Muscle layer of duodenum (tissue), 2 donors: Measurements from ENCODE around the gene CHRNB4.

ENCODE experiments used
- H3K27ac ChIP-seq: one replicate; pipeline ENCODE4 v1.7.0; 2013; ENCODE audit warnings: mild to moderate bottlenecking, low read length
- H3K27me3 ChIP-seq: one replicate; pipeline ENCODE4 v1.7.0; 2013; ENCODE audit warnings: low read depth, mild to moderate bottlenecking, control low read depth, low read length
- H3K36me3 ChIP-seq, 2 donors: one replicate each; pipeline ENCODE4 v1.7.0; 2013; ENCODE audit warnings: low read length in 2 of 2, control low read depth in 1 of 2, mild to moderate bottlenecking in 1 of 2; ENCODE audit not compliant: insufficient read depth in 2 of 2, control insufficient read depth in 1 of 2
- H3K4me1 ChIP-seq, 2 donors: one replicate each; pipeline ENCODE4 v1.7.0; 2013; ENCODE audit warnings: low read length in 2 of 2, mild to moderate bottlenecking in 2 of 2, control low read depth in 1 of 2, moderate library complexity in 1 of 2; ENCODE audit not compliant: insufficient read depth in 2 of 2, control insufficient read depth in 1 of 2
- H3K4me3 ChIP-seq, 2 donors: one replicate each; pipeline ENCODE4 v1.7.0; 2013; ENCODE audit warnings: low read length in 2 of 2, low read depth in 1 of 2, mild to moderate bottlenecking in 1 of 2
- H3K9me3 ChIP-seq, 2 donors: one replicate each; pipeline ENCODE4 v1.7.0; 2013; ENCODE audit warnings: low read length in 2 of 2, control low read depth in 1 of 2, mild to moderate bottlenecking in 1 of 2; ENCODE audit not compliant: control insufficient read depth in 1 of 2
- donor health status: healthy.

CHRNB4 gene

GRCh38 chr15:78679089-78679511 lies 38.1 kb upstream of the CHRNB4 start:
- no peaks in the 10 kb centered on the region for H3K4me1 ChIP-seq
- no peaks in the 10 kb centered on the region for H3K9me3 ChIP-seq
- no peak overlapping the region for H3K27ac ChIP-seq
- no peaks in the 10 kb centered on the region for H3K36me3 ChIP-seq
- no peaks in the 10 kb centered on the region for H3K27me3 ChIP-seq
- no peak overlapping the region for H3K4me3 ChIP-seq

- Histone ChIP-seq H3K27me3 (no peaks in the 10 kb centered on the region), H3K4me1 (peaks cover 0 to 15% of the 10 kb centered on the region in 2 donors), H3K36me3 (no peaks in the 10 kb centered on the region), H3K9me3 (peaks cover 0 to 5% of the 10 kb centered on the region in 2 donors), H3K4me3 (no peak overlapping the region), H3K27ac (no peak overlapping the region)
These were observed 35.6 kb upstream of the CHRNB4 start for GRCh38 chr15:78676424-78677110.

GRCh38 chr15:78675617-78676360 lies 34.8 kb upstream of the CHRNB4 start:
- Histone ChIP-seq H3K4me1 (peaks cover 0 to 15% of the 10 kb centered on the region in 2 donors), H3K9me3 (peaks cover 0 to 5% of the 10 kb centered on the region in 2 donors), H3K36me3 (no peaks in the 10 kb centered on the region), H3K27me3 (no peaks in the 10 kb centered on the region), H3K27ac (no peak overlapping the region), H3K4me3 (no peak overlapping the region)

GRCh38 chr15:78675206-78675605 lies 34.2 kb upstream of the CHRNB4 start:
- Histone ChIP-seq H3K4me1 (peaks cover 0 to 15% of the 10 kb centered on the region in 2 donors), H3K27me3 (no peaks in the 10 kb centered on the region), H3K36me3 (no peaks in the 10 kb centered on the region), H3K27ac (no peak overlapping the region), H3K9me3 (peaks cover 0 to 5% of the 10 kb centered on the region in 2 donors), H3K4me3 (no peak overlapping the region)

GRCh38 chr15:78673917-78674444 lies 33.0 kb upstream of the CHRNB4 start:
- Histone ChIP-seq H3K27ac (no peak overlapping the region), H3K9me3 (peaks cover 0 to 5% of the 10 kb centered on the region in 2 donors), H3K4me3 (no peak overlapping the region)

GRCh38 chr15:78673476-78673875 lies 32.5 kb upstream of the CHRNB4 start:
- no peak overlapping the region for H3K4me3 ChIP-seq
- H3K4me1 ChIP-seq = peaks cover 0 to 15% of the 10 kb centered on the region in 2 donors
- H3K27ac ChIP-seq = no peak overlapping the region
- peaks cover 0 to 5% of the 10 kb centered on the region in 2 donors for H3K9me3 ChIP-seq
- H3K36me3 ChIP-seq = no peaks in the 10 kb centered on the region
- H3K27me3 ChIP-seq = no peaks in the 10 kb centered on the region

More at GRCh38 chr15:78673917-78674444, 33.0 kb upstream of the CHRNB4 start:
- peaks cover 0 to 15% of the 10 kb centered on the region in 2 donors for H3K4me1 ChIP-seq
- H3K36me3 ChIP-seq = no peaks in the 10 kb centered on the region
- H3K27me3 ChIP-seq = no peaks in the 10 kb centered on the region

GRCh38 chr15:78672285-78673014 lies 31.4 kb upstream of the CHRNB4 start:
- H3K36me3 ChIP-seq = no peaks in the 10 kb centered on the region
- peaks cover 0 to 15% of the 10 kb centered on the region in 2 donors for H3K4me1 ChIP-seq
- no peak overlapping the region for H3K4me3 ChIP-seq
- H3K27me3 ChIP-seq = no peaks in the 10 kb centered on the region
- H3K27ac ChIP-seq = no peak overlapping the region
- H3K9me3 ChIP-seq = peaks cover 0 to 5% of the 10 kb centered on the region in 2 donors

GRCh38 chr15:78671626-78672211 lies 30.7 kb upstream of the CHRNB4 start:
- peaks cover 0 to 5% of the 10 kb centered on the region in 2 donors for H3K9me3 ChIP-seq
- H3K4me1 ChIP-seq = peaks cover 0 to 15% of the 10 kb centered on the region in 2 donors
- H3K36me3 ChIP-seq = no peaks in the 10 kb centered on the region
- H3K27ac ChIP-seq = no peak overlapping the region
- no peaks in the 10 kb centered on the region for H3K27me3 ChIP-seq
- H3K4me3 ChIP-seq = no peak overlapping the region

- H3K27ac ChIP-seq = no peak overlapping the region
- no peaks in the 10 kb centered on the region for H3K36me3 ChIP-seq
- H3K4me1 ChIP-seq = peaks cover 0 to 15% of the 10 kb centered on the region in 2 donors
These were observed 28.0 kb upstream of the CHRNB4 start for GRCh38 chr15:78668987-78669386.

GRCh38 chr15:78667578-78668236 lies 26.7 kb upstream of the CHRNB4 start:
- Histone ChIP-seq H3K27ac (no peak overlapping the region), H3K4me1 (peaks cover 0 to 5% of the 10 kb centered on the region in 2 donors), H3K4me3 (no peak overlapping the region), H3K27me3 (no peaks in the 10 kb centered on the region), H3K9me3 (no peaks in the 10 kb centered on the region), H3K36me3 (no peaks in the 10 kb centered on the region)

More at GRCh38 chr15:78668987-78669386, 28.0 kb upstream of the CHRNB4 start:
- Histone ChIP-seq H3K27me3 (no peaks in the 10 kb centered on the region), H3K9me3 (peaks cover 0 to 4% of the 10 kb centered on the region in 2 donors), H3K4me3 (no peak overlapping the region)
